Eye (tissue), 1 donor: ENCODE measurements around the gene MSH4.

Source experiments
- DNase-seq: peaks from one replicate; pipeline ENCODE4 v3.0.0-alpha.2; 2015

MSH4 gene

DNA sequence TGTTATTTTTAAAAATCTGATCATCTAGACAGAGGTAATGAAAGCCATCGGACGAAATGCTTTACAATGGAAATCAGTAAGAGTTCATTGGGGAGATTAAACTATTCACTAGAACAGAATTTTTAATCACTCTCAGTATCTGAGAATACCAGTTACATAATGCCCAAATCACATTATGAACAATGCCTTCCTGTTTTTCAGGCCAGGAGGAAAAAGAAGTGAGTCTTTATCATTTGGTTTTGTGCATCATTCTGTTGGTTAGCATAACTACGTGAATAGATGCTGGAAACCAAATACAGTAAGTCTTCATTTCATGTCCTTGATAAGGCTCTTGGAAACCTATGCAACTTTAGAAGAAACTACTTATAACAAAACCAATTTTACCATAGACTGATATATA, 153.5 kb downstream of the MSH4 start:
- no peak for DNase-seq

DNA sequence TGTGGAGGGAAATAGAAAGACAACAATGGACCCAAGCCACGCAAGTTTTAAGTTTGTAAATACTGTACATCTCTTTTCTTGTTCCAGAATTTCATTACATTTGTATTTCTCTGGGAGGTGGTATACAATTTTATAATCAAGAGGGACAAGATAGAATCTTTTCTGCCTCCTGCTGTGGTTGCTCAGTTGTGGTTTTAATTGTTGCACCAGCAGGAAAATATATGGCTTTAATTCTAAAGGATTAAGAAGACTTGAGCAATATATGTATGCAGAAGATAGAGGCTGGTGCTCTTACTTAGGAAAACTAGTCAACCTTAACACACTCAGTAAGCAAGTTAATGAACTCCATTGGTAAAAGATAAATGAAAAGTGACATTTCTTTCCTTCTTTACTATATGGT, 155.3 kb downstream of the MSH4 start:
- no peak for DNase-seq

DNA sequence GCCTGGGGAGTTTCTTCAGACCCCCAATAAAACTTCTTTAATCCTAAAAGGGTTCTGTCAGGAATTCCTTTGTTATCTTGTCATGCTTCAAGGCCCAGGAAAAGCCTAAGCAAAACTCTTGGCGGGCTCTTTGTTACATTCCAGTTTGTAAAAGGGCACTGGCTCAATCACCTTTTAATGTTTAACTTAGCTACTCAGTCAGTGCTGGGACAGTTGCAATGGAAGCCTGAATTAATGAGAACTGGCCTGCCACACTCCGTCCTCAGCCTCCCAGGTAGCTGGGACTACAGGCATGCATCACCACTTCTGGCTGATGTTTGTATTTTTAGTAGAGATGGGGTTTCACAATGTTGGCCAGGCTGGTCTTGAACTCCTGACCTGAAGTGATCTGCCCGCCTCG, 156.8 kb downstream of the MSH4 start:
- DNase-seq = no peak

DNA sequence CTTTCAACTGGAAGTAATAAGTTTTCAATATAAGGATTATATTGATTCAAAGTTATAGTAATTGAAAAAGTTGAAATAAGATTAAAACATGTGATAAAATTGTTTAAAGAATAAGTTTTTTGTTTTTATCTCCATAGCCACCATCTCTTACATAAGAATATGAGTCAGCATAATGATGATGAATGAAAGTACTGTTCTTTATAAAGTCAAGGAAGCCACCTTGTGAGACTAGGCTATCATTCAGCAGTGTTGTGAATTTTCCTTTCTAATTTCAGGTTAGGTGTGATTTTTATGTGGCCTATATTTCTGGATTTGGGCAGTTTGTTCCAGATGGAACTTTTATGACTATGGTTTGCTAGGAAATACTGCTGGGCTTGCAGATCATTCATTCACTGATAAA, 157.9 kb downstream of the MSH4 start:
- DNase-seq = no peak
